ENCODE measurements around the gene APOO. TPM values are rescaled to one million over a fixed set of nuclear protein-coding genes. Genes with fewer than 3 reads are reported as not detected.

The APOO gene
- polyA plus RNA-seq, 2 of the 4 experiments (the other 2 are of a cell fraction) = 33.5 to 59.4 TPM

DNA sequence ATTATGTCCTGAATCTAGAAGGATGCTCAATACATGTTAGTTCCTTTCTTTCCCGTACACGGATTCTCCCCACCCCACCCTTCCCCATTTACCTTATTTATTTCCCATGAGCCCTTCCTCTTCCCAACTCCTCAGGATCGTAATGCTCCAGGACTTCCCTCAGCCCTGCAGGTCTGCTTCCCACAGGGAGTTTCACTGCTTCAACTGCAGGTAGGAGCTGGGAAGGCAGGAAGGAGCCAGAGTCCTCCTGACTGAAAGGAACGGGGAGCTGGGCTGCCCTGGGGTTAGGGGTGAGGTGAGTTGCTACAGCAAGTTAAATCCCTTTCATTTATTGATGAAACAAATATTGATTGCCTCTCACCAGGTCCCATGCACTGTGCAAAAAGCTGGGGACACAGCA is 91.6 kb downstream of the APOO start (continued):
- no peak for TF ChIP-seq TP53 (CRISPR knock-in tag; IDR thresholded peaks at IDR 0.05)
- no peak for TF ChIP-seq REST (IDR thresholded peaks at IDR 0.05)

- Histone ChIP-seq H3K9me3 (no peaks in the 10 kb centered on the region), H3K4me3 (no peak overlapping the region), H3K4me1 (peaks cover 17% of the 10 kb centered on the region; the same call in 2 of the 3 replicates), H3K4me2 (no peak overlapping the region), H3K27ac (peak overlapping the region in 1 of 2 experiments; percentile 79; a peak in 4 of 6 replicates)
- TF ChIP-seq POLR2AphosphoS2 (conservative IDR thresholded peaks at IDR 0.05; ENCODE audit: low read length) (no peak), SMC3 (IDR thresholded peaks at IDR 0.05) (no peak), RCOR1 (IDR thresholded peaks at IDR 0.05; ENCODE audit: low read depth, low read length) (no peak), CHD2 (IDR thresholded peaks at IDR 0.05; ENCODE audit: low read length, partially characterized antibody) (no peak), GATA3 (IDR thresholded peaks at IDR 0.05; ENCODE audit: borderline replicate concordance) (no peak), ESRRA (IDR thresholded peaks at IDR 0.05; ENCODE audit: borderline replicate concordance, low read length) (no peak), TFCP2L1 (CRISPR knock-in tag; IDR thresholded peaks at IDR 0.05) (no peak), RARB (CRISPR knock-in tag; IDR thresholded peaks at IDR 0.05) (no peak), NPAS2 (CRISPR knock-in tag; IDR thresholded peaks at IDR 0.05; ENCODE audit: borderline replicate concordance) (no peak), HDAC2 (IDR thresholded peaks at IDR 0.05) (no peak)
- TF ChIP-seq, protein P1, sequence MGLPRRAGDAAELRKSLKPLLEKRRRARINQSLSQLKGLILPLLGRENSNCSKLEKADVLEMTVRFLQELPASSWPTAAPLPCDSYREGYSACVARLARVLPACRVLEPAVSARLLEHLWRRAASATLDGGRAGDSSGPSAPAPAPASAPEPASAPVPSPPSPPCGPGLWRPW (IDR thresholded peaks at IDR 0.05) = no peak
- TF ChIP-seq, protein P2, sequence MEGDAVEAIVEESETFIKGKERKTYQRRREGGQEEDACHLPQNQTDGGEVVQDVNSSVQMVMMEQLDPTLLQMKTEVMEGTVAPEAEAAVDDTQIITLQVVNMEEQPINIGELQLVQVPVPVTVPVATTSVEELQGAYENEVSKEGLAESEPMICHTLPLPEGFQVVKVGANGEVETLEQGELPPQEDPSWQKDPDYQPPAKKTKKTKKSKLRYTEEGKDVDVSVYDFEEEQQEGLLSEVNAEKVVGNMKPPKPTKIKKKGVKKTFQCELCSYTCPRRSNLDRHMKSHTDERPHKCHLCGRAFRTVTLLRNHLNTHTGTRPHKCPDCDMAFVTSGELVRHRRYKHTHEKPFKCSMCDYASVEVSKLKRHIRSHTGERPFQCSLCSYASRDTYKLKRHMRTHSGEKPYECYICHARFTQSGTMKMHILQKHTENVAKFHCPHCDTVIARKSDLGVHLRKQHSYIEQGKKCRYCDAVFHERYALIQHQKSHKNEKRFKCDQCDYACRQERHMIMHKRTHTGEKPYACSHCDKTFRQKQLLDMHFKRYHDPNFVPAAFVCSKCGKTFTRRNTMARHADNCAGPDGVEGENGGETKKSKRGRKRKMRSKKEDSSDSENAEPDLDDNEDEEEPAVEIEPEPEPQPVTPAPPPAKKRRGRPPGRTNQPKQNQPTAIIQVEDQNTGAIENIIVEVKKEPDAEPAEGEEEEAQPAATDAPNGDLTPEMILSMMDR (IDR thresholded peaks at IDR 0.05) = no peak
- WGBS (ENCODE audit: missing lambda C conversion rate) = 90% methylated on average over 7 of the region's 7 CpGs
- POLR2A ChIA-PET = no interaction called here
- DNase-seq (ENCODE audit: low read depth in 1 of 2, low spot score in 1 of 2) = no peak
- CTCF ChIA-PET = interaction anchor here (2.7 kb wide), 1 partner anchor 33 kb away, joined by 9 read pairs; the partner anchor contains the start of gene SAT1
- no peak for FAIRE-seq
- no peak for ATAC-seq
These were observed 92.4 kb downstream of the APOO start for GRCh38 chrX:23815376-23815775.

DNA sequence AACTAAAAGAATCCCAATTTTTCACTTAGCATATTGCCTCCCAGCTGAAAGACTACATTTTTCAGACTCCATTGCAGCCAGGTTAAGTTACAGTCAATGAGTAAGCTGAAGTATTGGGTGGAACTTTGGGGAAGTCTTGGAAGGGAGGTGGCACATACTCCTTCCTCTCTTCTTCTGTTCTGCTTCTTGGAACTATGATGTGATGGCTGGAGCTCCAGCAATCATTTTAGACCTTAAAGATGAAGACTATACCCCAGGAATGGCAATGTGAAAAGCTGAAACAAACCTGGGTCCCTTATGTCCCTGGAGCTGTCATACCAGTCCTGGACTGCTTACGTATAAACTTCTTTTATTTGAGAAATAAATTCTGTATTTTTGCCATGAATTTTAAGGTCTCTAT is 93.9 kb downstream of the APOO start:
- peak overlapping the region in 1 of 2 experiments; percentile 61; a peak in 2 of 6 replicates for H3K27ac ChIP-seq
- no peak overlapping the region for H3K4me2 ChIP-seq
- TF ChIP-seq EHMT2 (IDR thresholded peaks at IDR 0.05; ENCODE audit: low read depth) (no peak), GATA3 (IDR thresholded peaks at IDR 0.05; ENCODE audit: borderline replicate concordance) (no peak), KDM1A (IDR thresholded peaks at IDR 0.05; ENCODE audit: low read depth) (no peak), HOXB13 (CRISPR knock-in tag; IDR thresholded peaks at IDR 0.05; ENCODE audit: low read depth) (no peak)
- ChIA-PET POLR2A (no interaction called here), CTCF (interaction anchor here (0.7 to 2.8 kb wide), 4 partner anchors 14 to 88 kb away, joined by 3 to 12 read pairs (median 8); partner anchors contain the start of gene SAT1)
- DNase-seq (ENCODE audit: low read depth in 1 of 2, low spot score in 1 of 2) (no peak), ATAC-seq (no peak), FAIRE-seq (no peak)
- peaks cover 17% of the 10 kb centered on the region; the same call in 2 of the 3 replicates for H3K4me1 ChIP-seq
- WGBS (ENCODE audit: missing lambda C conversion rate) = 83% methylated on average over 1 of the region's 1 CpG
- H3K9me3 ChIP-seq = no peaks in the 10 kb centered on the region
- no peak overlapping the region for H3K4me3 ChIP-seq
